Natural killer cell (primary cell): ENCODE results near the gene WHAMM. TPM values are rescaled to one million over a fixed set of nuclear protein-coding genes. Genes with fewer than 3 reads are reported as not detected.

ENCODE experiments used
- ATAC-seq, 3 donors: fragments of 150-1000 bp in 2 of 3; fragments of 200-7000 bp in 1 of 3; cut with Tn5 transposase; 1 replicate in 1 of 3; 2 replicates in 2 of 3; pipeline ENCODE4 v1.10.0; 2021; ENCODE audit warnings: mild to moderate bottlenecking in 2 of 3, moderate library complexity in 2 of 3
- DNase-seq, 2 donors: peaks; one replicate each; pipeline versions ENCODE4 v3.0.0 to v3.0.0-alpha.2; 2013 to 2021; ENCODE audit warnings: mixed read lengths in 1 of 2
- H3K27ac ChIP-seq: one replicate; pipeline ENCODE4 v1.5.1; 2013; ENCODE audit warnings: mild to moderate bottlenecking, low read length
- H3K27me3 ChIP-seq: one replicate; pipeline ENCODE4 v1.6.1; 2013; ENCODE audit warnings: low read length; ENCODE audit not compliant: control insufficient read depth, insufficient read depth
- H3K36me3 ChIP-seq: one replicate; pipeline ENCODE4 v1.6.1; 2013; ENCODE audit warnings: low read length; ENCODE audit not compliant: control insufficient read depth, insufficient read depth
- H3K4me1 ChIP-seq: one replicate; pipeline ENCODE4 v1.6.1; 2013; ENCODE audit warnings: low read length; ENCODE audit not compliant: control insufficient read depth, insufficient read depth
- H3K4me3 ChIP-seq: one replicate; pipeline ENCODE4 v1.5.1; 2013; ENCODE audit warnings: low read length
- H3K9me3 ChIP-seq: one replicate; pipeline ENCODE4 v1.6.1; 2013; ENCODE audit warnings: low read length; ENCODE audit not compliant: control insufficient read depth, insufficient read depth
- H3K27ac Mint-ChIP-seq, 2 donors: one replicate each; pipeline ENCODE4 v1.8.0; 2022; ENCODE audit warnings: mild to moderate bottlenecking in 2 of 2, mixed read lengths in 2 of 2, moderate library complexity in 1 of 2
- H3K27me3 Mint-ChIP-seq, 2 donors: one replicate each; pipeline ENCODE4 v1.8.0; 2022; ENCODE audit warnings: low read depth in 2 of 2, mixed read lengths in 2 of 2
- H3K36me3 Mint-ChIP-seq: one replicate; pipeline ENCODE4 v1.8.0; 2022; ENCODE audit warnings: mixed read lengths
- H3K4me1 Mint-ChIP-seq, 2 donors: one replicate each; pipeline ENCODE4 v1.8.0; 2022; ENCODE audit warnings: mixed read lengths in 2 of 2
- H3K4me3 Mint-ChIP-seq: one replicate; pipeline ENCODE4 v1.8.0; 2022; ENCODE audit warnings: mild to moderate bottlenecking, moderate library complexity, mixed read lengths
- H3K9me3 Mint-ChIP-seq, 2 donors: one replicate each; pipeline ENCODE4 v1.8.0; 2022; ENCODE audit warnings: mixed read lengths in 2 of 2
- CTCF ChIP-seq: fragments of 200-600 bp; IDR thresholded peaks from one replicate; pipeline ENCODE4 v1.8.0; 2022; ENCODE audit warnings: antibody characterized with exemption
- WGBS: methylation state at CpG from one replicate; pipeline ENCODE4 v1.1.7; 2013; ENCODE audit warnings: missing lambda C conversion rate; ENCODE audit not compliant: insufficient coverage; 5-methylcytosine and 5-hydroxymethylcytosine counted together
- intact Hi-C: fragments of 100-400 bp; cut with micrococcal nuclease; formaldehyde crosslinking; loops from one replicate; pipeline ENCODE4 v1.14.2; 2022
- total RNA-seq, 4 donors: library from RNA; stranded (reverse); fragments of 120-200 nt in 1 of 4; gene quantifications; one replicate each; pipeline versions ENCODE4 v1.2.3 to v1.2.4, GENCODE V29; 2013 to 2022

Gene WHAMM
- total RNA-seq, 3 donors from 2014 or later (not counting 1 experiment from before 2014, with no cell fraction given) = 48.5 to 78.0 (median 67.6) TPM

- peak overlapping the region; percentile 14 to 31 for H3K27ac Mint-ChIP-seq
- H3K36me3 ChIP-seq = no peaks in the 10 kb centered on the region
- H3K4me3 Mint-ChIP-seq = peak overlapping the region; percentile 6
Observed at GRCh38 chr15:82849556-82850512, 40.4 kb downstream of the WHAMM start.

GRCh38 chr15:82850731-82851130 lies 41.3 kb downstream of the WHAMM start:
- no peaks in the 10 kb centered on the region for H3K27me3 ChIP-seq

More at GRCh38 chr15:82849556-82850512, 40.4 kb downstream of the WHAMM start:
- DNase-seq (peak; percentile 38 to 71), ATAC-seq (peak; percentile 76 to 83 (median 79))
- Mint-ChIP-seq H3K27me3 (no peaks in the 10 kb centered on the region), H3K9me3 (no peaks in the 10 kb centered on the region), H3K36me3 (no peaks in the 10 kb centered on the region), H3K4me1 (peaks cover 14 to 16% of the 10 kb centered on the region in 2 donors)
- Histone ChIP-seq H3K4me3 (no peak overlapping the region), H3K27me3 (no peaks in the 10 kb centered on the region), H3K4me1 (peaks cover 12% of the 10 kb centered on the region), H3K9me3 (no peaks in the 10 kb centered on the region), H3K27ac (no peak overlapping the region)
- intact Hi-C loops = loop anchor here (1.0 kb wide), 1 partner anchor 150 kb away; no protein-coding TSS in a partner anchor
- TF ChIP-seq CTCF = peak; percentile 69
- 31% methylated on average over 23 of the region's 23 CpGs for WGBS

GRCh38 chr15:82851306-82851850 lies 42.0 kb downstream of the WHAMM start:
- ATAC-seq (no peak), DNase-seq (no peak)
- no peak overlapping the region for H3K27ac ChIP-seq
- H3K4me1 Mint-ChIP-seq = peaks cover 8 to 11% of the 10 kb centered on the region in 2 donors
- no peaks in the 10 kb centered on the region for H3K27me3 ChIP-seq
- WGBS = 86% methylated on average over 12 of the region's 14 CpGs
- no peaks in the 10 kb centered on the region for H3K36me3 ChIP-seq
- intact Hi-C loops = no loop called here
- no peak overlapping the region for H3K4me3 Mint-ChIP-seq
- H3K9me3 ChIP-seq = no peaks in the 10 kb centered on the region
- no peak overlapping the region for H3K4me3 ChIP-seq
- no peaks in the 10 kb centered on the region for H3K36me3 Mint-ChIP-seq
- peaks cover 16% of the 10 kb centered on the region for H3K4me1 ChIP-seq
- no peaks in the 10 kb centered on the region for H3K9me3 Mint-ChIP-seq
- TF ChIP-seq CTCF = no peak
- H3K27me3 Mint-ChIP-seq = no peaks in the 10 kb centered on the region
- no peak overlapping the region for H3K27ac Mint-ChIP-seq

More at GRCh38 chr15:82850731-82851130, 41.3 kb downstream of the WHAMM start:
- intact Hi-C loops = no loop called here
- Histone ChIP-seq H3K9me3 (no peaks in the 10 kb centered on the region), H3K4me3 (no peak overlapping the region), H3K36me3 (no peaks in the 10 kb centered on the region), H3K4me1 (peaks cover 15% of the 10 kb centered on the region), H3K27ac (no peak overlapping the region)
- peaks cover 8 to 11% of the 10 kb centered on the region in 2 donors for H3K4me1 Mint-ChIP-seq
- H3K4me3 Mint-ChIP-seq = no peak overlapping the region
- no peaks in the 10 kb centered on the region for H3K9me3 Mint-ChIP-seq
- no peak for TF ChIP-seq CTCF
- DNase-seq (no peak), ATAC-seq (no peak)
- H3K36me3 Mint-ChIP-seq = no peaks in the 10 kb centered on the region
- H3K27ac Mint-ChIP-seq = no peak overlapping the region
- 78% methylated on average over 7 of the region's 7 CpGs for WGBS
- no peaks in the 10 kb centered on the region for H3K27me3 Mint-ChIP-seq
